Right lobe of liver (tissue), 6 donors: ENCODE measurements around the gene FOSL2. TPM values are rescaled to one million over a fixed set of nuclear protein-coding genes. Genes with fewer than 3 reads are reported as not detected.

Source experiments
- ATAC-seq, 4 donors: fragments of 200-7000 bp; cut with Tn5 transposase; one replicate each; pipeline ENCODE4 v1.9.1; 2020; ENCODE audit warnings: mild to moderate bottlenecking in 4 of 4, moderate library complexity in 4 of 4
- DNase-seq, 3 donors: peaks; one replicate each; pipeline ENCODE4 v3.0.0-alpha.2; 2020
- H3K27ac ChIP-seq, 3 donors: fragments of 200-600 bp; one replicate each; pipeline ENCODE4 v1.8.0; 2022
- H3K27me3 ChIP-seq, 2 donors: fragments of 200-600 bp; one replicate each; pipeline ENCODE4 v1.8.0; 2022
- H3K36me3 ChIP-seq, 4 donors: fragments of 200-600 bp; sonication (generic) in 1 of 4; one replicate each; pipeline versions ENCODE4 v1.5.1 to v1.8.0; 2017 to 2022; ENCODE audit warnings: control low read depth in 1 of 4
- H3K4me1 ChIP-seq, 4 donors: fragments of 200-600 bp; sonication (generic) in 1 of 4; one replicate each; pipeline versions ENCODE4 v1.5.1 to v1.8.0; 2017 to 2022; ENCODE audit warnings: control low read depth in 1 of 4
- H3K4me3 ChIP-seq, 3 donors: fragments of 200-600 bp; one replicate each; pipeline ENCODE4 v1.8.0; 2022
- H3K9me3 ChIP-seq, 4 donors: fragments of 200-600 bp; sonication (generic) in 1 of 4; one replicate each; pipeline versions ENCODE4 v1.5.1 to v1.8.0; 2017 to 2022; ENCODE audit warnings: control low read depth in 1 of 4
- CTCF ChIP-seq, 4 donors: fragments of 200-600 bp in 3 of 4; fragments of 450-650 bp in 1 of 4; IDR thresholded peaks; one replicate each; pipeline versions ENCODE4 v1.5.1 to v1.8.0; 2016 to 2022; ENCODE audit warnings: antibody characterized with exemption in 4 of 4, mild to moderate bottlenecking in 2 of 4
- POLR2A ChIP-seq: fragments of 450-650 bp; IDR thresholded peaks from one replicate; pipeline ENCODE4 v1.6.1; 2017; ENCODE audit warnings: antibody characterized with exemption, mild to moderate bottlenecking
- WGBS: methylation state at CpG from one replicate; pipeline ENCODE4 v1.1.6; 2018; ENCODE audit warnings: low coverage, low lambda C conversion rate; ENCODE audit not compliant: insufficient coverage; ENCODE audit errors: missing lambda C conversion rate; 5-methylcytosine and 5-hydroxymethylcytosine counted together
- intact Hi-C, 2 donors: fragments of 100-400 bp; cut with DNase I; formaldehyde crosslinking; loops; one replicate each; pipeline versions ENCODE4 v1.11.2 to v1.14.1; 2022
- total RNA-seq, 6 experiments: library from RNA; depleted of rRNA in 2 of 6; stranded (reverse); fragments of >200 nt in 2 of 6; fragmentation: NEBNext Ultra II Directional in 3 of 6; extraction: Animal tissue kit (Norgen Biotek cat#: 25700) in 3 of 6; gene quantifications; one replicate each; pipeline versions ENCODE4 v1.1.0 to v1.2.4, GENCODE V29; 2016 to 2023
- donor health status: DM: no; HTN: yes; CAD: no.
- donor health status: DM: no; HTN: no; CAD: no.
- donor health status: DM: no; HTN: no; CAD: no.
- donor health status: DM: no; HTN: yes; CAD: no.
- donor health status: DM: no; HTN: yes; CAD: no.

Gene FOSL2
- total RNA-seq, 6 experiments from 2014 or later = 8.1 to 70.7 (median 14.9) TPM

GRCh38 chr2:28395334-28396061 is 2.8 kb downstream of the FOSL2 start:
- WGBS = 8% methylated on average over 7 of the region's 15 CpGs
- Histone ChIP-seq H3K27me3 (no peaks in the 10 kb centered on the region), H3K27ac (peak overlapping the region; percentile 99 to 100 (median 99)), H3K9me3 (no peaks in the 10 kb centered on the region), H3K4me1 (peaks cover 0 to 31% (median 7%) of the 10 kb centered on the region in 4 donors), H3K4me3 (peak overlapping the region; percentile 77 to 85 (median 78)), H3K36me3 (peaks cover 0 to 1% (median 0%) of the 10 kb centered on the region in 4 donors)
- TF ChIP-seq CTCF (IDR thresholded peaks at IDR 0.05) (peak in 1 of 4 donors; percentile 5), POLR2A (peak; percentile 92)
- intact Hi-C loops = no loop called here
- DNase-seq = peak in 2 of 3 donors; percentile 71 to 73
- peak; percentile 1 to 16 (median 4) for ATAC-seq

GRCh38 chr2:28397043-28397381 is 4.4 kb downstream of the FOSL2 start:
- H3K9me3 ChIP-seq = no peaks in the 10 kb centered on the region
- ATAC-seq (no peak), DNase-seq (no peak)
- H3K4me3 ChIP-seq = no peak overlapping the region
- no peaks in the 10 kb centered on the region for H3K27me3 ChIP-seq
- WGBS = 25% methylated on average over 2 of the region's 2 CpGs
- H3K36me3 ChIP-seq = peaks cover 0 to 1% (median 0%) of the 10 kb centered on the region in 4 donors
- peak overlapping the region; percentile 34 to 45 (median 45) for H3K27ac ChIP-seq
- intact Hi-C loops = no loop called here
- peaks cover 0 to 32% (median 7%) of the 10 kb centered on the region in 4 donors for H3K4me1 ChIP-seq
- TF ChIP-seq POLR2A (no peak), CTCF (IDR thresholded peaks at IDR 0.05) (no peak)

GRCh38 chr2:28398101-28398834 is 5.6 kb downstream of the FOSL2 start:
- Histone ChIP-seq H3K4me1 (peaks cover 0 to 32% (median 7%) of the 10 kb centered on the region in 4 donors), H3K9me3 (no peaks in the 10 kb centered on the region), H3K27me3 (no peaks in the 10 kb centered on the region), H3K36me3 (peaks cover 0 to 1% (median under 1%) of the 10 kb centered on the region in 4 donors), H3K27ac (peak overlapping the region in 2 of 3 donors; percentile 34 to 45), H3K4me3 (no peak overlapping the region)
- TF ChIP-seq CTCF (IDR thresholded peaks at IDR 0.05) (no peak), POLR2A (no peak)
- intact Hi-C loops = no loop called here
- no peak for DNase-seq
- no peak for ATAC-seq
- WGBS = 53% methylated on average over 8 of the region's 13 CpGs

GRCh38 chr2:28399289-28399688 is 6.6 kb downstream of the FOSL2 start:
- no peak overlapping the region for H3K27ac ChIP-seq
- intact Hi-C loops = no loop called here
- no peaks in the 10 kb centered on the region for H3K27me3 ChIP-seq
- H3K4me1 ChIP-seq = peaks cover 0 to 32% (median 7%) of the 10 kb centered on the region in 4 donors
- 85% methylated on average over 4 of the region's 11 CpGs for WGBS
- DNase-seq (no peak), ATAC-seq (no peak)
- H3K9me3 ChIP-seq = no peaks in the 10 kb centered on the region
- H3K4me3 ChIP-seq = no peak overlapping the region
- TF ChIP-seq POLR2A (no peak), CTCF (IDR thresholded peaks at IDR 0.05) (no peak)
- peaks cover 2 to 10% (median 7%) of the 10 kb centered on the region in 4 donors for H3K36me3 ChIP-seq
